ENCODE data around the gene DMTF1. TPM values are rescaled to one million over a fixed set of nuclear protein-coding genes. Genes with fewer than 3 reads are reported as not detected.

Gene DMTF1
- polyA plus RNA-seq, 2 of the 4 experiments (the other 2 are of a cell fraction), result 37.3 to 124 TPM

DNA sequence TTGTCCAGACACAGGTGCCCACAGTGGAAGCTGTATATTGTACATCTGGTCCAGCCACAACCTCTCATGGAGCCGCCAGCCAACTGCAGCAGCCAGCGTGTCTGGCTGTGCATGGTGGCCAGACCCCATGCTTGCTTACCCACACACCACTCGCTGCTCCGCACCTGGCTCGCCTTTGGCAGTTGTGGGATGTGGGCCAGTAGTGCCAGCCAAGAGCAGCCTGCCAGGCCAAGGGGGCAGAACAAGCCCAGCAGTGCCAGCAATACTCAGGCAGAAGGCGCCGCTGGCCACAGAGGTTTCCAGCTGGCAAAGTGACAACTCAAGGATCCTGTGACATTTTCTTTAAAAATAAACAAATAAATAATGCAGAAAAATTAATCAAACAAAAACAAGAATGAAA, 79.0 kb downstream of the DMTF1 start:
- H3K9me3 ChIP-seq, result no peaks in the 10 kb centered on the region
- no peak overlapping the region for H3K4me2 ChIP-seq
- ATAC-seq (no peak), FAIRE-seq (no peak), DNase-seq (ENCODE audit: low read depth in 1 of 2, low spot score in 1 of 2) (no peak)
- POLR2A ChIA-PET, result no interaction called here
- no peak overlapping the region for H3K27ac ChIP-seq
- no peak overlapping the region for H3K4me3 ChIP-seq
- TF ChIP-seq RCOR1 (IDR thresholded peaks at IDR 0.05; ENCODE audit: low read depth, low read length), result no peak
- no peak for TF ChIP-seq TP53 (CRISPR knock-in tag; IDR thresholded peaks at IDR 0.05)
- no peaks in the 10 kb centered on the region for H3K4me1 ChIP-seq
- 77% methylated on average over 5 of the region's 7 CpGs for WGBS (ENCODE audit: missing lambda C conversion rate)
- CTCF ChIA-PET, result no interaction called here

DNA sequence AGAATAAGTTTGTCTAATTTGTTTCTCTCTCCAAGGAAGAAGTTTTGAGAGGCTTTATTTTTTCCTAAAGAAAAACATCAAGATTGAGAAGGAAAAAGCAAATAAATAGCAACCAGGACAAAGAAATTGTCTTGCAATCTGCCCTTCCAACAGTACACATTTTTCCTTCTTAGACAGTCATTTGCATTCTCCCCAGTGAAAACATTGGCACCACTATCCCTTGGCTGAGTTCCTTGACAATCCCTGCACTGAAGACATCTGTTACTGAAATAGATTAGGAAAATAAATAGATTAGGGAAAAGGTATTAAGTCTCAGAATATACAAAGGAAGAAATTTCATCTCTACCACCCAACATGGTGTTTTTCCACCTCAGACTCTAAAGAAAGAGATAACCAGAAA, 79.5 kb downstream of the DMTF1 start:
- Histone ChIP-seq H3K9me3 (no peaks in the 10 kb centered on the region), H3K27ac (no peak overlapping the region), H3K4me2 (no peak overlapping the region), H3K4me3 (no peak overlapping the region), H3K4me1 (no peaks in the 10 kb centered on the region)
- DNase-seq (ENCODE audit: low read depth in 1 of 2, low spot score in 1 of 2) (no peak), FAIRE-seq (no peak), ATAC-seq (no peak)
- POLR2A ChIA-PET, result no interaction called here
- CTCF ChIA-PET, result interaction anchor here (1.0 kb wide), 1 partner anchor 47 kb away, joined by 3 read pairs; no protein-coding TSS in a partner anchor
- TF ChIP-seq MAFK (IDR thresholded peaks at IDR 0.05; ENCODE audit: partially characterized antibody) (no peak), CBX2 (IDR thresholded peaks at IDR 0.05; ENCODE audit: borderline replicate concordance, low read depth) (no peak), JUN (IDR thresholded peaks at IDR 0.05) (no peak), HEYL (CRISPR knock-in tag; IDR thresholded peaks at IDR 0.05) (no peak), EHF (CRISPR knock-in tag; IDR thresholded peaks at IDR 0.05) (no peak), CHD2 (IDR thresholded peaks at IDR 0.05; ENCODE audit: low read length, partially characterized antibody) (no peak), MAZ (IDR thresholded peaks at IDR 0.05; ENCODE audit: borderline replicate concordance, low read depth, low read length) (no peak), GATA3 (IDR thresholded peaks at IDR 0.05; ENCODE audit: borderline replicate concordance) (no peak), POLR2AphosphoS2 (conservative IDR thresholded peaks at IDR 0.05; ENCODE audit: low read length) (no peak), EP300 (IDR thresholded peaks at IDR 0.05) (no peak), RNF2 (IDR thresholded peaks at IDR 0.05; ENCODE audit: borderline replicate concordance, low read depth) (no peak), CEBPB (IDR thresholded peaks at IDR 0.05) (no peak), NFE2L2 (conservative IDR thresholded peaks at IDR 0.05; ENCODE audit: low read length) (no peak)
- TF ChIP-seq, protein P1, sequence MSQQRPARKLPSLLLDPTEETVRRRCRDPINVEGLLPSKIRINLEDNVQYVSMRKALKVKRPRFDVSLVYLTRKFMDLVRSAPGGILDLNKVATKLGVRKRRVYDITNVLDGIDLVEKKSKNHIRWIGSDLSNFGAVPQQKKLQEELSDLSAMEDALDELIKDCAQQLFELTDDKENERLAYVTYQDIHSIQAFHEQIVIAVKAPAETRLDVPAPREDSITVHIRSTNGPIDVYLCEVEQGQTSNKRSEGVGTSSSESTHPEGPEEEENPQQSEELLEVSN (IDR thresholded peaks at IDR 0.05; ENCODE audit: borderline replicate concordance, low read depth), result no peak
- TF ChIP-seq, protein P2, sequence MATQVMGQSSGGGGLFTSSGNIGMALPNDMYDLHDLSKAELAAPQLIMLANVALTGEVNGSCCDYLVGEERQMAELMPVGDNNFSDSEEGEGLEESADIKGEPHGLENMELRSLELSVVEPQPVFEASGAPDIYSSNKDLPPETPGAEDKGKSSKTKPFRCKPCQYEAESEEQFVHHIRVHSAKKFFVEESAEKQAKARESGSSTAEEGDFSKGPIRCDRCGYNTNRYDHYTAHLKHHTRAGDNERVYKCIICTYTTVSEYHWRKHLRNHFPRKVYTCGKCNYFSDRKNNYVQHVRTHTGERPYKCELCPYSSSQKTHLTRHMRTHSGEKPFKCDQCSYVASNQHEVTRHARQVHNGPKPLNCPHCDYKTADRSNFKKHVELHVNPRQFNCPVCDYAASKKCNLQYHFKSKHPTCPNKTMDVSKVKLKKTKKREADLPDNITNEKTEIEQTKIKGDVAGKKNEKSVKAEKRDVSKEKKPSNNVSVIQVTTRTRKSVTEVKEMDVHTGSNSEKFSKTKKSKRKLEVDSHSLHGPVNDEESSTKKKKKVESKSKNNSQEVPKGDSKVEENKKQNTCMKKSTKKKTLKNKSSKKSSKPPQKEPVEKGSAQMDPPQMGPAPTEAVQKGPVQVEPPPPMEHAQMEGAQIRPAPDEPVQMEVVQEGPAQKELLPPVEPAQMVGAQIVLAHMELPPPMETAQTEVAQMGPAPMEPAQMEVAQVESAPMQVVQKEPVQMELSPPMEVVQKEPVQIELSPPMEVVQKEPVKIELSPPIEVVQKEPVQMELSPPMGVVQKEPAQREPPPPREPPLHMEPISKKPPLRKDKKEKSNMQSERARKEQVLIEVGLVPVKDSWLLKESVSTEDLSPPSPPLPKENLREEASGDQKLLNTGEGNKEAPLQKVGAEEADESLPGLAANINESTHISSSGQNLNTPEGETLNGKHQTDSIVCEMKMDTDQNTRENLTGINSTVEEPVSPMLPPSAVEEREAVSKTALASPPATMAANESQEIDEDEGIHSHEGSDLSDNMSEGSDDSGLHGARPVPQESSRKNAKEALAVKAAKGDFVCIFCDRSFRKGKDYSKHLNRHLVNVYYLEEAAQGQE (IDR thresholded peaks at IDR 0.05), result no peak
- TF ChIP-seq, protein P3, sequence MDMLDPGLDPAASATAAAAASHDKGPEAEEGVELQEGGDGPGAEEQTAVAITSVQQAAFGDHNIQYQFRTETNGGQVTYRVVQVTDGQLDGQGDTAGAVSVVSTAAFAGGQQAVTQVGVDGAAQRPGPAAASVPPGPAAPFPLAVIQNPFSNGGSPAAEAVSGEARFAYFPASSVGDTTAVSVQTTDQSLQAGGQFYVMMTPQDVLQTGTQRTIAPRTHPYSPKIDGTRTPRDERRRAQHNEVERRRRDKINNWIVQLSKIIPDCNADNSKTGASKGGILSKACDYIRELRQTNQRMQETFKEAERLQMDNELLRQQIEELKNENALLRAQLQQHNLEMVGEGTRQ (IDR thresholded peaks at IDR 0.05), result no peak
- TF ChIP-seq, protein P4, sequence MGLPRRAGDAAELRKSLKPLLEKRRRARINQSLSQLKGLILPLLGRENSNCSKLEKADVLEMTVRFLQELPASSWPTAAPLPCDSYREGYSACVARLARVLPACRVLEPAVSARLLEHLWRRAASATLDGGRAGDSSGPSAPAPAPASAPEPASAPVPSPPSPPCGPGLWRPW (IDR thresholded peaks at IDR 0.05), result no peak
- TF ChIP-seq, protein P5, sequence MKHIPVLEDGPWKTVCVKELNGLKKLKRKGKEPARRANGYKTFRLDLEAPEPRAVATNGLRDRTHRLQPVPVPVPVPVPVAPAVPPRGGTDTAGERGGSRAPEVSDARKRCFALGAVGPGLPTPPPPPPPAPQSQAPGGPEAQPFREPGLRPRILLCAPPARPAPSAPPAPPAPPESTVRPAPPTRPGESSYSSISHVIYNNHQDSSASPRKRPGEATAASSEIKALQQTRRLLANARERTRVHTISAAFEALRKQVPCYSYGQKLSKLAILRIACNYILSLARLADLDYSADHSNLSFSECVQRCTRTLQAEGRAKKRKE (CRISPR knock-in tag; IDR thresholded peaks at IDR 0.05; ENCODE audit: low read depth), result no peak
- TF ChIP-seq, protein P6, sequence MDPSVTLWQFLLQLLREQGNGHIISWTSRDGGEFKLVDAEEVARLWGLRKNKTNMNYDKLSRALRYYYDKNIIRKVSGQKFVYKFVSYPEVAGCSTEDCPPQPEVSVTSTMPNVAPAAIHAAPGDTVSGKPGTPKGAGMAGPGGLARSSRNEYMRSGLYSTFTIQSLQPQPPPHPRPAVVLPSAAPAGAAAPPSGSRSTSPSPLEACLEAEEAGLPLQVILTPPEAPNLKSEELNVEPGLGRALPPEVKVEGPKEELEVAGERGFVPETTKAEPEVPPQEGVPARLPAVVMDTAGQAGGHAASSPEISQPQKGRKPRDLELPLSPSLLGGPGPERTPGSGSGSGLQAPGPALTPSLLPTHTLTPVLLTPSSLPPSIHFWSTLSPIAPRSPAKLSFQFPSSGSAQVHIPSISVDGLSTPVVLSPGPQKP (IDR thresholded peaks at IDR 0.05; ENCODE audit: low read depth, low read length), result no peak

All from A549 (cell line).